GM19193 (cell line): ENCODE data around the gene NUDT3.

Experiments used
- POLR2A ChIP-seq: IDR thresholded peaks from 4 replicates; pipeline ENCODE4 v1.6.1; 2011; ENCODE audit not compliant: insufficient read depth, insufficient read length; ENCODE audit errors: extremely low read depth

Gene NUDT3

DNA sequence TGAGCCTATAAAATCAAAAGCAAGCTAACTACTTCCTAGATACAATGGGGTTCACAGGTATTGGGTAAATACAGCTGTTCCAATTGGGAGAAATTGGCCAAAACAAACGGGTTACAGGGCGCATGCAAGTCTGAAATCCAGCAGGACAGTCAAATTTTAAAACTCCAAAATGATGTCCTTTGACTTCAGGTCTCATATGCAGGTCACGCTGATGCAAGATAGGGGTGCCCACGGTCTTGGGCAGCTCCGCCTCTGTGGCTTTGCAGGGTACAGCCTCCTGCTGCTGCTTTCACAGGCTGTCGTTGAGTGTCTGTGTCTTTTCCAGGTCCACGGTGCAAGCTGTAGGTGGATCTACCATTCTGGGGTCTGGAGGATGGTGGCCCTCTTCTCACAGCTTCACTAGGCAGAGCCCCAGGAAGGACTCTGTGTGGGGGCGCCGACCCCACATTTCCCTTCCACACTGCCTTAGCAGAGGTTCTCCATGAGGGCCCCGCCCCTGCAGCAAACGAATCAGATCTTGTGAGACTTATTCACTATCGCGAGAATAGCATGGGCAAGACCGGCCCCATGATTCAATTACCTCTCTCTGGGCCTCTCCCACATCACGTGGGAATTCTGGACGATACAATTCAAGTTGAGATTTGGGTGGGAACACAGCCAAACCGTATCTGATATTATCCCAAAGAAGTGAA lies 131.7 kb downstream of the NUDT3 start:
- no peak for TF ChIP-seq POLR2A

DNA sequence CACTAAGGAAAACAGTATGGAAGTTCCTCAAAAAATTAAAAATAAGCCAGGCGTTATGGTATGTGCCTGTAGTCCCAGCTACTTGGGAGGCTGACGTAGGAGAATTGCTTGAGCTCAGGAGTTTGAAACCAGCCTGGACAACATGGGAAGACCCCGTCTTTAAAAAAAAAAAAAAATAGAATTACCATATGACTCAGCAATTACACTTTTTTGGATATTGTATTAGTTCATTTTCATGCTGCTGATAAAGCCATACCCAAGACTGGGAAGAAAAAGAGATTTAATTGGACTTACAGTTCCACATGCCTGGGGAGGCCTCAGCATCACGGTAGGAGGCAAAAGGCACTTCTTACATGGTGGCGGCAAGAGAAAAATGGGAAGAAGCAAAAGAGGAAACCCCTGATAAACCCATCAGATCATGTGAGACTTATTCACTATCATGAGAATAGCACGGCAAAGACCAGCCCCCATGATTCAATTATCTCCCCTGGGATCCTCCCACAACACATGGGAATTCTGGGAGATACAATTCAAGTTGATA lies 132.9 kb downstream of the NUDT3 start:
- TF ChIP-seq POLR2A, result no peak

DNA sequence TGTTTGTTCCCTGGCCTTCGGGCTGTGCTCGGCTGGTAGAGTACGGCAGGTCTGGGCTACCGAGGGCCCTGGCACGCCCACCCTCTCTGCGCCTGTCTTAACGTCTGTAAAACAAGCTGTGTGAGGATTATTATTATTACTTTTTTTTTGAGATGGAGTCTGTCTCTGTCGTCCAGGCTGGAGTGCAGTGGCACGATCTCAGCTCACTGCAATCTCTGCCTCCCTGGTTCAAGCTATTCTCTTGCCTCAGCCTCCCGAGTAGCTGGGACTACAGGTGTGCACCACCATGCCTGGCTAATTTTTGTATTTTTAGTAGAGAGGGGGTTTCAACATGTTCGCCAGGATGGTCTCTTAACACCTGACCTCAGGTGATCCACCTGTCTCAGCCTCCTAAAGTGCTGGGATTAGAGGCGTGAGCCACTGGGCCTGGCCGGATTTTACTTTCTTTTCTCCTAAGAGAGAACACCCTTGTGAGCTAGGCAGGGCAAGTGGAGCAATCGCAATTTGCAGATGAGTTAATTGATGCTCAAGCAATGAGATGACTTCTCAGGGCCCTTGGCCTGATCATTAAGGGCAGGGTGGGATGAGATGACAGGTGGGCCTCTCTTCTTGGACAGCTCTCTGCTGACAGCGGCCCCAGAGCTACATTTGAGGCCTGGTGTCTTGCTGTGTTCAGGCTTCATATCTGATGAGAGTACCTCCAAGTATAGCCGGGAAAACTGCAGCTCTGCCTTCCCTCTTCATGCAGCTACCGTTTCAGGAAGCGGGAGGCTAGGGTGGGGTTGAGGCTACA lies 142.8 kb downstream of the NUDT3 start:
- TF ChIP-seq POLR2A, result no peak

DNA sequence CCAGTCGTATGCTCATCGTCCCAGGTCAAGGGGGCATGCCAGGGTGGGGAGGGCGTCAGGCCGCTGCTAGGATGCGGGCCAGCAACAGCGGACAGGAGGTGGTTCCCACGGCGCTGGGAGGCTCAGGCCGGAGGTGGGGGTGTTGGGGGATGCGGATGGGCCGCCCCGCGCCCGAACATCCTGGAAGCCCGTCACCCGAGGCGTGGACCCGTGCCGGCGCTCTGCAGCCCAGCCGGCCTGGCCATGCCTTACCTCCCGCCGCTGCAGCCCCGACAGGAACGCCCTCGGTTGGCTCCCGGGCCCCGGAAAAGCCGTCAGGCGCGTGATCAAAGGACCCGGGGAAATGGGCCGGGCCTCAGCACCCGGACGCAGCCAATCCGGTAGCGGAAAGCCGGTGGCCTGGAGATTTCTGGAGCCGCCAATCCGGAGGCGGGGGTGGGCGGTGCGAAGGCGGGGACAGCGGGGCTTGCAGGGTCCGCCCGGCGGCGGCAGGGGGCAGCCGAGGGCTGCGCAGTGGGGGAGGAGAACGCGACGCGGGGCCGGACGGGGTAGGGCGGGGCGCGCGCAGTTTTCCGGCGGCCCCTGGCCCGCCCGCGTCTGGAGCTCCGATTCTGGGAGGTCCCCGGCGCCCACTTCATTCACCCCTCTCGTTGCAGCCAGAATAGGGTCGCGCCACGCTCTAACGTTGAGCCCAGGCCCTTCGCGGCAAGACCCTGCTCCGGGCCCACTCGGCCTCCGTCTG lies 143.6 kb downstream of the NUDT3 start, which contains the start of gene SMIM29:
SMIM29 (minus strand) TSS at position 280 of the 742 bp plus-strand sequence. CDS start 1,215 bp downstream, outside the sequence.
- peak; percentile 73 for TF ChIP-seq POLR2A

- TF ChIP-seq POLR2A, result no peak
Measured at GRCh38 chr6:34248198-34248726, 144.2 kb downstream of the NUDT3 start.

- no peak for TF ChIP-seq POLR2A
Measured at GRCh38 chr6:34247481-34248197, 144.8 kb downstream of the NUDT3 start.

DNA sequence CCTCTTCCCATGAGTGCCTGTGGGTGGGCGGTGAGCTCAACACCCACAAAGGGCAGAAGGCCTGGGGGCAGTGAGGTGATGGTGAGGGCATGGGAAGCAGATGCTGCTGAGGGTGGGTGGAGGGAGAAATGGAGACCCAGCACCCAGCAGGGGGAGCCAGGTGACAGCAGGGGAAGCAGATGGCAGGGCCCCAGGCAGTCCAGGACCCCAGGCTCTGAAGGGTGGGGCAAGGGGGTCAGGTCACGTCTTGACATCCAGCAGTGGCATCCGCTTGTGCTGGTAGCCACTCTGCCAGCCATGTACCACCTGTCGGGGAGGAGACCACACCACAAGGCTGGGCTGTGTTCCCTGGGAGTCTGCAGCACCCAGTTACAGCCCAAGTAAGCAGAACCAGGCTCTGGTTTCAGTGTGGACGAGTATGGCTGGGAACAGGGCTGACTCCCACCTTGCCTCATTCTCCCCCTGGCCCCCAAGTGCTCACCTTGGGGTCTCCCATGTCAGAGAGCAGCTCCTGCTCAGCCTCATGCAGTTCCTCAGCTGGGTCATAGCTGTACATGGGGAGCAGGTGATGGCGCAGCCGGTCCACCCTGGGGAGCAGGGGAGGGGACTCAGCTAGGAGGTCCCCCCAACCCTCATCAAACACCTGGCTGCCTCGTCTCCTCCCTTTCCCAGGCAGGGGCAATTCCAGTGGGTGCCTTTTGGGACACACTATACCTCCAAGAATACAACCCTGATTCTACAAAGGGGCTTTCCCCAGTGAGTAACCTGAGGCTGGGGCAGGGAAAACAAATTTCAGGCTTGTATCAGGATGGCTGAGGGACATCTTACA lies 145.7 kb downstream of the NUDT3 start:
- peak; percentile 72 for TF ChIP-seq POLR2A

- no peak for TF ChIP-seq POLR2A
Measured at GRCh38 chr6:34246249-34246562, 146.3 kb downstream of the NUDT3 start.

DNA sequence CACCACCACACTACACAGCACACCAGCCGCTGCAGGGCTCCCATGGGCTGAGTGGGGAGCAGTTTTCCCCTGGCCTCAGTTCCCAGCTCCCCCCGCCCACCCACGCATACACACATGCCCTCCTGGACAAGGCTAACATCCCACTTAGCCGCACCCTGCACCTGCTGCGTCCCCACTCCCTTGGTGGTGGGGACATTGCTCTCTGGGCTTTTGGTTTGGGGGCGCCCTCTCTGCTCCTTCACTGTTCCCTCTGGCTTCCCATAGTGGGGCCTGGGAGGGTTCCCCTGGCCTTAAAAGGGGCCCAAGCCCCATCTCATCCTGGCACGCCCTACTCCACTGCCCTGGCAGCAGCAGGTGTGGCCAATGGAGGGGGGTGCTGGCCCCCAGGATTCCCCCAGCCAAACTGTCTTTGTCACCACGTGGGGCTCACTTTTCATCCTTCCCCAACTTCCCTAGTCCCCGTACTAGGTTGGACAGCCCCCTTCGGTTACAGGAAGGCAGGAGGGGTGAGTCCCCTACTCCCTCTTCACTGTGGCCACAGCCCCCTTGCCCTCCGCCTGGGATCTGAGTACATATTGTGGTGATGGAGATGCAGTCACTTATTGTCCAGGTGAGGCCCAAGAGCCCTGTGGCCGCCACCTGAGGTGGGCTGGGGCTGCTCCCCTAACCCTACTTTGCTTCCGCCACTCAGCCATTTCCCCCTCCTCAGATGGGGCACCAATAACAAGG lies 147.3 kb downstream of the NUDT3 start:
- TF ChIP-seq POLR2A, result peak; percentile 15

- no peak for TF ChIP-seq POLR2A
Measured at GRCh38 chr6:34243901-34244884, 148.3 kb downstream of the NUDT3 start.

GRCh38 chr6:34243131-34243771 lies 149.2 kb downstream of the NUDT3 start:
- TF ChIP-seq POLR2A, result no peak
